PFSK-1 (cell line): ENCODE measurements around the gene KYAT1.

ENCODE experiments used
- POLR2AphosphoS5 ChIP-seq: IDR thresholded peaks from 2 replicates; pipeline ENCODE4 v1.6.1; 2012; ENCODE audit warnings: low read depth, mild to moderate bottlenecking, control low read depth, low read length, moderate library complexity
- REST ChIP-seq, 2 experiments: IDR thresholded peaks; 2 replicates each; pipeline versions ENCODE4 v1.6.1 to v1.8.0; 2011 to 2012; ENCODE audit warnings: low read depth in 2 of 2, low read length in 2 of 2, control low read depth in 1 of 2, inconsistent platforms in 1 of 2, mild to moderate bottlenecking in 1 of 2, moderate library complexity in 1 of 2; ENCODE audit not compliant: insufficient read depth in 1 of 2
- TAF1 ChIP-seq: IDR thresholded peaks from 2 replicates; pipeline ENCODE4 v1.6.1; 2012; ENCODE audit warnings: low read length, control low read depth, borderline replicate concordance; ENCODE audit not compliant: insufficient read depth

GRCh38 chr9:128792134-128792533 lies 89.6 kb downstream of the KYAT1 start:
- TF ChIP-seq TAF1 = no peak
- TF ChIP-seq POLR2AphosphoS5 = no peak
- TF ChIP-seq REST (IDR thresholded peaks at IDR 0.05; ENCODE audit: insufficient read depth in 1 of 2, low read depth in 2 of 2, low read length in 2 of 2) = no peak
